Fibroblast of the conjunctiva (primary cell): ENCODE data around the gene NRGN.

Experiments used
- DNase-seq: peaks from one replicate; pipeline ENCODE4 v3.0.0-alpha.2; 2010; ENCODE audit warnings: low read depth

Gene NRGN

GRCh38 chr11:124739479-124740276 lies at the start of gene NRGN:
Gene NRGN (plus strand): TSS chr11:124739942. CDS start chr11:124740085, 143 bp downstream.
- peak; percentile 52 for DNase-seq

- DNase-seq, result no peak
Measured at GRCh38 chr11:124693142-124693541, 46.6 kb upstream of the NRGN start.

GRCh38 chr11:124699547-124699946 lies 40.2 kb upstream of the NRGN start:
- no peak for DNase-seq

- no peak for DNase-seq
Measured at GRCh38 chr11:124700028-124700427, 39.7 kb upstream of the NRGN start.

GRCh38 chr11:124707829-124708228 lies 31.9 kb upstream of the NRGN start:
- no peak for DNase-seq

- no peak for DNase-seq
Measured at GRCh38 chr11:124712392-124712791, 27.4 kb upstream of the NRGN start.

- no peak for DNase-seq
Measured at GRCh38 chr11:124716591-124716990, 23.2 kb upstream of the NRGN start.

GRCh38 chr11:124717421-124717785 lies 22.3 kb upstream of the NRGN start:
- DNase-seq, result no peak

- no peak for DNase-seq
Measured at GRCh38 chr11:124717786-124718651, 21.7 kb upstream of the NRGN start.

GRCh38 chr11:124718801-124719200 lies 20.9 kb upstream of the NRGN start:
- no peak for DNase-seq

- no peak for DNase-seq
Measured at GRCh38 chr11:124719534-124719933, 20.2 kb upstream of the NRGN start.

- no peak for DNase-seq
Measured at GRCh38 chr11:124722176-124722575, 17.6 kb upstream of the NRGN start.

- DNase-seq, result no peak
Measured at GRCh38 chr11:124724979-124725718, 14.6 kb upstream of the NRGN start.

- DNase-seq, result no peak
Measured at GRCh38 chr11:124725719-124726105, 14.0 kb upstream of the NRGN start.

- no peak for DNase-seq
Measured at GRCh38 chr11:124727474-124727873, 12.3 kb upstream of the NRGN start.

GRCh38 chr11:124728134-124728533 lies 11.6 kb upstream of the NRGN start:
- no peak for DNase-seq

GRCh38 chr11:124729571-124729970 lies 10.2 kb upstream of the NRGN start:
- no peak for DNase-seq

- DNase-seq, result no peak
Measured at GRCh38 chr11:124732230-124732629, 7.5 kb upstream of the NRGN start.

GRCh38 chr11:124736736-124737135 lies 3.0 kb upstream of the NRGN start:
- no peak for DNase-seq

GRCh38 chr11:124737638-124738305 lies 2.0 kb upstream of the NRGN start:
- DNase-seq, result no peak

- DNase-seq, result no peak
Measured at GRCh38 chr11:124738713-124739478, 846 bp upstream of the NRGN start.
